ENCODE data around the gene PRKCB.

GRCh38 chr16:24094660-24095059 is 258.9 kb downstream of the PRKCB start:
- TF ChIP-seq EZH2phosphoT487 (IDR thresholded peaks at IDR 0.05; ENCODE audit: borderline replicate concordance) (no peak), POLR2A (IDR thresholded peaks at IDR 0.05; ENCODE audit: borderline replicate concordance, extremely low read depth, insufficient read depth, insufficient read length) (no peak), CEBPB (IDR thresholded peaks at IDR 0.05; ENCODE audit: low read depth) (no peak), POLR2AphosphoS5 (IDR thresholded peaks at IDR 0.05; ENCODE audit: low read depth, low read length) (no peak)

All from HCT116 (cell line).